ENCODE measurements around the gene CPPED1. TPM values are rescaled to one million over a fixed set of nuclear protein-coding genes. Genes with fewer than 3 reads are reported as not detected.

The CPPED1 gene
- total RNA-seq, 2 donors from 2014 or later = 24.8 to 61.0 TPM

DNA sequence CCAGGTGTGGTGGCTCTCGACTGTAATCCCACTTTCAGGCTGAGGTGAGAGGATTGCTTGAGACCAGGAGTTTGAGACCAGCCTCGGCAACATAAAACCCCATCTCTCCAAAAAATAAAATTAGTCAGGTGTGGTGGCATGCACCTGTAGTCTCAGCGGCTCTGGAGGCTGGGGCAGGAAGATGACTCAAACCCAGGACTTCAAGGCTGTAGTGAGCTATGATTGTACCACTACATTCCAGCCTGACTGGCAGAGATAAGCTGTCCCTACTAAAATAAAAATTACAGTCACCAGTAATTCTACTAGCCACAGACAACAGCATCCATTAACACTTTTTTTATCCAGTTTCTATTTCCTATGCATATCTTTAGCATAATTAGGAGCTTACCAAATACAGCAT, 176.3 kb downstream of the CPPED1 start:
- Histone ChIP-seq H3K27ac (no peak overlapping the region), H3K27me3 (replicated peaks; ENCODE audit: insufficient read depth) (peaks cover 3% of the 10 kb centered on the region), H3K4me3 (no peak overlapping the region), H3K4me1 (replicated peaks) (no peaks in the 10 kb centered on the region), H3K36me3 (no peaks in the 10 kb centered on the region), H3K9me3 (no peaks in the 10 kb centered on the region)
- intact Hi-C loops (cut with DNase I) = no loop called here
- TF ChIP-seq POLR2AphosphoS5 (IDR thresholded peaks at IDR 0.05) = no peak
- TF ChIP-seq, protein P1, sequence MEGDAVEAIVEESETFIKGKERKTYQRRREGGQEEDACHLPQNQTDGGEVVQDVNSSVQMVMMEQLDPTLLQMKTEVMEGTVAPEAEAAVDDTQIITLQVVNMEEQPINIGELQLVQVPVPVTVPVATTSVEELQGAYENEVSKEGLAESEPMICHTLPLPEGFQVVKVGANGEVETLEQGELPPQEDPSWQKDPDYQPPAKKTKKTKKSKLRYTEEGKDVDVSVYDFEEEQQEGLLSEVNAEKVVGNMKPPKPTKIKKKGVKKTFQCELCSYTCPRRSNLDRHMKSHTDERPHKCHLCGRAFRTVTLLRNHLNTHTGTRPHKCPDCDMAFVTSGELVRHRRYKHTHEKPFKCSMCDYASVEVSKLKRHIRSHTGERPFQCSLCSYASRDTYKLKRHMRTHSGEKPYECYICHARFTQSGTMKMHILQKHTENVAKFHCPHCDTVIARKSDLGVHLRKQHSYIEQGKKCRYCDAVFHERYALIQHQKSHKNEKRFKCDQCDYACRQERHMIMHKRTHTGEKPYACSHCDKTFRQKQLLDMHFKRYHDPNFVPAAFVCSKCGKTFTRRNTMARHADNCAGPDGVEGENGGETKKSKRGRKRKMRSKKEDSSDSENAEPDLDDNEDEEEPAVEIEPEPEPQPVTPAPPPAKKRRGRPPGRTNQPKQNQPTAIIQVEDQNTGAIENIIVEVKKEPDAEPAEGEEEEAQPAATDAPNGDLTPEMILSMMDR (IDR thresholded peaks at IDR 0.05) = no peak
- TF ChIP-seq POLR2A (IDR thresholded peaks at IDR 0.05) = no peak
- 97% methylated on average over 3 of the region's 3 CpGs for WGBS
- no peak for DNase-seq (ENCODE audit: low spot score)

DNA sequence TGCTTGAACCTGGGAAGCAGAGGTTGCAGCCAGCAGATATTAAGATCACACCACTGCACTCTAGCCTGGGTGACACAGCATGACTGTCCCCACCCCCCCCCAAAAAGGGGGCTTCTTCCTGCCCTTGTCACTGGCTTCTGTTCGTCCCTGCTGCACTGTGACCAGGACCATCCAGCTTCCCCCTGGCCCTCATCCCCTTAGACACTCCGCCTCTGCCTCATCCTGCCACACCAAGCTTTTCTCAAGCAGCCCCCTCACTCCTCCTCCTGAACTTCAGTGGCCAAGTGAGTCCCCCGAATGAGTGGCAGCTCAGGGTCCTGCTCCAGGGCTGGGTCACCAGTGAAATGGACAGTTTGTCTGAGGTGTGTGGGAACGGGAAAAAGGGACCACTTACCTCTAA, 177.3 kb downstream of the CPPED1 start:
- H3K4me3 ChIP-seq = no peak overlapping the region
- no peaks in the 10 kb centered on the region for H3K9me3 ChIP-seq
- no peak for DNase-seq (ENCODE audit: low spot score)
- H3K4me1 ChIP-seq (replicated peaks) = no peaks in the 10 kb centered on the region
- TF ChIP-seq POLR2AphosphoS5 (IDR thresholded peaks at IDR 0.05) = no peak
- TF ChIP-seq, protein P1 (IDR thresholded peaks at IDR 0.05) = no peak
- no peak for TF ChIP-seq POLR2A (IDR thresholded peaks at IDR 0.05)
- peaks cover 3% of the 10 kb centered on the region for H3K27me3 ChIP-seq (replicated peaks; ENCODE audit: insufficient read depth)
- WGBS = 66% methylated on average over 4 of the region's 4 CpGs
- H3K36me3 ChIP-seq = no peaks in the 10 kb centered on the region
- no peak overlapping the region for H3K27ac ChIP-seq
- intact Hi-C loops (cut with DNase I) = no loop called here

DNA sequence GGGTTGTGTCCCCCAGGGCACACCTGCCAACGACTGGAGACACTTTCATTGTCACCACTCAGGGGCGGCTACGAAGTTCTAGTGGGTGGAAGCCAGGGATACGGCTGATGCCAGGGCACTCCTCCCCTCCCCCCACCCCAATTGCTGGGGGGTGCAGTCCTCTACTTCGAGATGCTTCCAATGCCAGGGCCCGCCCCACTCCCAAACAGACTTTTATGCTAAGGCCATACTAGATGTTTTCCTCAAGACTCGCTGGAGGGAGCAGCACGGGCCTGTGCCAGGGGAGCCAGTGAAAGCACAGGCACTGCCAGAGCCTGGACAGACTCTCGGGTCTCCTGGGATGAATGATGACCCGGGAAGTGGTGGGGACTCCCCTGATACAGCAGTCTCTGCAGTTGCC, 178.0 kb downstream of the CPPED1 start:
- no peak overlapping the region for H3K4me3 ChIP-seq
- H3K9me3 ChIP-seq = no peaks in the 10 kb centered on the region
- no peaks in the 10 kb centered on the region for H3K4me1 ChIP-seq (replicated peaks)
- peaks cover 3% of the 10 kb centered on the region for H3K27me3 ChIP-seq (replicated peaks; ENCODE audit: insufficient read depth)
- TF ChIP-seq, protein P1 (IDR thresholded peaks at IDR 0.05) = no peak
- TF ChIP-seq POLR2AphosphoS5 (IDR thresholded peaks at IDR 0.05) (no peak), POLR2A (IDR thresholded peaks at IDR 0.05) (no peak)
- WGBS = 70% methylated on average over 10 of the region's 10 CpGs
- H3K27ac ChIP-seq = no peak overlapping the region
- intact Hi-C loops (cut with DNase I) = no loop called here
- DNase-seq (ENCODE audit: low spot score) = no peak
- no peaks in the 10 kb centered on the region for H3K36me3 ChIP-seq

DNA sequence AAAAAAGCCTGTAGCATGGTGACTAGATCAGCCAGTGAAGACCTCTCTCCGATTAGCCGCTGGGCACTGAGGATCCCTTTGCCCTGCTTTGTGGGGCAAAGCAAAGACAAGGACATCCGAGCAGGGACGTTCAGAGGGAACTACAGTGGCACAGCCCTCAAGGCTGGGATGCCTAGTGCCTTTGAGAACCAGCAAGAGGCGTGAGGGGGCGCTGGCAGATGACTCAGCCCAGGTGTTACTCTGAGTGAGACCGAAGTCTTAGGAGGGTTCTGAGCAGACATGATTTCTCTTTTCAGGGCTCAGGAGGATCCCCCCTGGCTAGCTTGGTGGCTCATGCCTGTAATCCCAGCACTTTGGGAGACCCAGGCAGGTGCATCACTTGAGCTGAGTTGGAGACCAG, 178.6 kb downstream of the CPPED1 start:
- Histone ChIP-seq H3K27me3 (replicated peaks; ENCODE audit: insufficient read depth) (peaks cover 3% of the 10 kb centered on the region), H3K4me3 (no peak overlapping the region), H3K27ac (no peak overlapping the region), H3K9me3 (no peaks in the 10 kb centered on the region), H3K36me3 (no peaks in the 10 kb centered on the region), H3K4me1 (replicated peaks) (no peaks in the 10 kb centered on the region)
- TF ChIP-seq, protein P1 (IDR thresholded peaks at IDR 0.05) = no peak
- 75% methylated on average over 7 of the region's 7 CpGs for WGBS
- intact Hi-C loops (cut with DNase I) = no loop called here
- no peak for DNase-seq (ENCODE audit: low spot score)

DNA sequence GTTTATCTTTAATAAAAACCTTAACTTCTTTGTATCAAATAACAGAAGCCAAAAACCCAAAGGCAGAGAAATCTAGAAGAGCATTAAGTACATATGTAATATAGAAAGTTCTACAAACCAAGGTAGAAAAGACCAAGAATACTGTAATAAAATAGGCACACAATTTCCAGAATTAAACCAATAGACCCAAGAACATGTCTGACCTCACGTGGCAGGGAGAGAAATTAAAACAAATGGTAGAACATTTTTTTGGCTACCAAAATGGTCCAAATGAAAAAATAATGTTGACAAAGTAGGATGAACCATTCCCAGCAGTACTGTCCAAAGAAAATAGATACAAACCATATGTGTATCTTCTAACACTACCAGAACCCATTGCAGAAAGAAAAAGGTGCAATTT, 183.5 kb downstream of the CPPED1 start:
- 46% methylated on average over 1 of the region's 1 CpG for WGBS
- DNase-seq (ENCODE audit: low spot score) = no peak
- Histone ChIP-seq H3K4me1 (replicated peaks) (no peaks in the 10 kb centered on the region), H3K27ac (no peak overlapping the region), H3K27me3 (replicated peaks; ENCODE audit: insufficient read depth) (no peaks in the 10 kb centered on the region), H3K4me3 (no peak overlapping the region), H3K36me3 (no peaks in the 10 kb centered on the region), H3K9me3 (no peaks in the 10 kb centered on the region)
- intact Hi-C loops (cut with DNase I) = no loop called here
- TF ChIP-seq, protein P1 (IDR thresholded peaks at IDR 0.05) = no peak
- TF ChIP-seq POLR2A (IDR thresholded peaks at IDR 0.05) (no peak), POLR2AphosphoS5 (IDR thresholded peaks at IDR 0.05) (no peak)

Data from prostate gland (tissue), 2 donors.